Progenitor cell of endocrine pancreas (in vitro differentiated cells): ENCODE data around the gene LRRC15. TPM values are rescaled to one million over a fixed set of nuclear protein-coding genes. Genes with fewer than 3 reads are reported as not detected.

ENCODE experiments used
- DNase-seq: peaks from one replicate; pipeline ENCODE4 v3.0.0; 2021; ENCODE audit warnings: low spot score; ENCODE audit not compliant: unreplicated experiment
- H3K27ac Mint-ChIP-seq: 2 replicates; pipeline ENCODE4 v1.8.0; 2021; ENCODE audit warnings: mild to moderate bottlenecking, moderate library complexity, mixed read lengths
- H3K27me3 Mint-ChIP-seq: 2 replicates; pipeline ENCODE4 v1.8.0; 2021; ENCODE audit warnings: mixed read lengths
- H3K36me3 Mint-ChIP-seq: 2 replicates; pipeline ENCODE4 v1.8.0; 2022; ENCODE audit warnings: mixed read lengths; ENCODE audit not compliant: insufficient read depth
- H3K4me1 Mint-ChIP-seq: 2 replicates; pipeline ENCODE4 v1.8.0; 2021; ENCODE audit warnings: low read depth, mixed read lengths
- H3K4me3 Mint-ChIP-seq: 2 replicates; pipeline ENCODE4 v1.8.0; 2021; ENCODE audit warnings: low read depth, mild to moderate bottlenecking, moderate library complexity, mixed read lengths
- H3K9me3 Mint-ChIP-seq: 2 replicates; pipeline ENCODE4 v1.8.0; 2021; ENCODE audit warnings: low read depth, mixed read lengths
- CTCF ChIP-seq: fragments of 200-600 bp; sonication (generic); IDR thresholded peaks from one replicate; pipeline ENCODE4 v1.5.0; 2021; ENCODE audit warnings: antibody characterized with exemption, mild to moderate bottlenecking; ENCODE audit not compliant: unreplicated experiment
- total RNA-seq: library from RNA; stranded (reverse); gene quantifications from 2 replicates; pipeline ENCODE4 v1.2.1, GENCODE V29; 2021

The LRRC15 gene
- total RNA-seq, 1 donor from 2014 or later = not detected

- H3K9me3 Mint-ChIP-seq = no peaks in the 10 kb centered on the region
- DNase-seq = no peak
- H3K4me1 Mint-ChIP-seq = no peaks in the 10 kb centered on the region
- no peak overlapping the region for H3K27ac Mint-ChIP-seq
- TF ChIP-seq CTCF = no peak
- H3K4me3 Mint-ChIP-seq = no peak overlapping the region
- no peaks in the 10 kb centered on the region for H3K27me3 Mint-ChIP-seq
- peaks cover 9% of the 10 kb centered on the region for H3K36me3 Mint-ChIP-seq
Observed at GRCh38 chr3:194401868-194402329, 32.4 kb upstream of the LRRC15 start.

GRCh38 chr3:194401346-194401745 lies 31.8 kb upstream of the LRRC15 start:
- DNase-seq = no peak
- no peaks in the 10 kb centered on the region for H3K4me1 Mint-ChIP-seq
- no peaks in the 10 kb centered on the region for H3K9me3 Mint-ChIP-seq
- no peak for TF ChIP-seq CTCF
- H3K27me3 Mint-ChIP-seq = no peaks in the 10 kb centered on the region
- H3K27ac Mint-ChIP-seq = no peak overlapping the region
- H3K36me3 Mint-ChIP-seq = peaks cover 9% of the 10 kb centered on the region
- no peak overlapping the region for H3K4me3 Mint-ChIP-seq

DNA sequence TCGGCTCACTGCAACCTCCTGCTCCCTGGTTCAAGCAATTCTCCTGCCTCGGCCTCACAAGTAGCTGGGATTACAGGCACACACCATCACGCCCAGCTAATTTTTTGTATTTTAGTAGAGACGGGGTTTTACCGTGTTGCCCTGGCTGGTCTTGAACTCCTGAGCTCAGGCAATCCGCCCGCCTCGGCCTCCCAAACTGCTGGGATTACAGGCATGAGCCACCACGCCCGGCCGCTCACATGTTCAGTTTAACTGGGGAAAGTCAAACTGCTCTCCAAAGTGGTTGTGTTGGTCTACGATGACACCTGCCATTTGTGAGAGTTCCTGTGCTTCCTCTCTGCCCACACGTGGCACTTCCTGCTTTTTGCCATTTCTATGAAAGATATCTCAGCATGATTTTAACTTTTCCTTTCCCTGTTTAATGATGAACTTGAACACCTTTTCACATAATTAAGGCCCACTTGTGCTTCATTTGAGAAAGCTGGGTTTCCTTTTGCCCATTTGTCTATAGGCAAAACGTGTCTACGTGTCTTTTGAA lies 30.4 kb upstream of the LRRC15 start:
- DNase-seq = no peak
- Mint-ChIP-seq H3K36me3 (peaks cover 7% of the 10 kb centered on the region), H3K4me1 (peaks cover 6% of the 10 kb centered on the region), H3K27ac (no peak overlapping the region), H3K4me3 (no peak overlapping the region), H3K9me3 (no peaks in the 10 kb centered on the region), H3K27me3 (no peaks in the 10 kb centered on the region)
- TF ChIP-seq CTCF = no peak

DNA sequence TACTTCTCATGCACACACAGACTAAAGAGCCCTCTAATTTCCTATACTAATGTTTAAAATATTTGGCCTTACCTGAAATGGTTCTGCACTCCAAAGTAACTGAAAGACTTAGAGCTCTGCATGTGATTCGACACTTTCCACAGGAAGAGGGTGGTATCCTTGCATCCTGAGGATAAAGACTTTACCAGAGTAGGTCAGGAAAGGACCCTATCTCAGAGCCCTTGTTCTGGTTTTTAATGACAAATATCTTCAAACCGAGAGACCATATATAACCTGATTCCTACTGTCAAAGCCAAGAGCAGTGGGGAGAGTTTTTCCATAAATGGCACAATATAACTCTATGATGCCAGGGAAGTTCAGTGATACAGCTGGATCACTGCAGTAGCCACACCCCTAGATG lies 29.6 kb upstream of the LRRC15 start, which contains the start of gene GP5:
Gene GP5 (minus strand): TSS at position 101 of the 400 bp plus-strand sequence. CDS start 984 bp downstream, outside the sequence.
- H3K9me3 Mint-ChIP-seq = no peaks in the 10 kb centered on the region
- DNase-seq = no peak
- H3K4me3 Mint-ChIP-seq = no peak within 1 kb of the TSS
- TF ChIP-seq CTCF = no peak
- peaks cover 6% of the 10 kb centered on the region for H3K4me1 Mint-ChIP-seq
- H3K36me3 Mint-ChIP-seq = peaks cover 1% of the 10 kb centered on the region
- no peak within 1 kb of the TSS for H3K27ac Mint-ChIP-seq
- H3K27me3 Mint-ChIP-seq = no peaks in the 10 kb centered on the region

DNA sequence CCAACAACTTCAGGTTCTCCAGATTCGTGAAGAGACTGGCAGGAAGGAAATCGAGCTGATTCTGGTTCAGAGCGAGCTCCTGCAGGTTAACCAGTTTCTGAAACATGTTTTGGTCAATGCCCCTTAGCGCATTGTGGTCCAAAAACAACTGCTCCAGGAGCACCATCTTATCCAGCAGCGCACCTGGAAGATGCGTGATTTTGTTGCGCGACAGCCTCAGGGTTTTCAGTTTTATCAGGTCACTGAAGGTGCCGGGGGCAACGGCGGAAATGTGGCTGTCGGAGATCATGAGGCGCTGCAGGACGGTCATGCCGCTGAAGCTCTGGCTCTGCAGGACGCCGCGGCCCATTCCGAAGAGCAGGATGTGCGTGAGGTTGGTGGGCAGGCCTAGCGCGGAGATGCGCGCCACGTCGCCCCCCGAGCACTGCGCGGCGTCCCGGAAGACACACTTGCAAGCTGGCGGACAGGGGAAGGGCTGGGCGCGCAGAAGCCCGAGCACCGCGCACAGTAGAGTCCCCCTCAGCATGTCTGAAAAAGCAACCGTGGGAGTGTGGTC lies 28.3 kb upstream of the LRRC15 start:
- no peak overlapping the region for H3K27ac Mint-ChIP-seq
- no peak overlapping the region for H3K4me3 Mint-ChIP-seq
- peaks cover 6% of the 10 kb centered on the region for H3K4me1 Mint-ChIP-seq
- no peaks in the 10 kb centered on the region for H3K27me3 Mint-ChIP-seq
- no peak for TF ChIP-seq CTCF
- no peaks in the 10 kb centered on the region for H3K9me3 Mint-ChIP-seq
- H3K36me3 Mint-ChIP-seq = peaks cover 1% of the 10 kb centered on the region
- DNase-seq = no peak
